ENCODE results near the gene SPTSSB.

- TF ChIP-seq CTCF (IDR thresholded peaks at IDR 0.05), result no peak
- no peak for TF ChIP-seq SIN3A (IDR thresholded peaks at IDR 0.05; ENCODE audit: borderline replicate concordance, insufficient read depth, low read depth, low read length)
These were observed 27.3 kb downstream of the SPTSSB start for GRCh38 chr3:161343986-161344385.

Data from Panc1 (cell line).